Body of pancreas (tissue), 4 donors: Measurements from ENCODE around the gene PRPF31.

Experiments
- CTCF ChIP-seq, 7 experiments: fragments of 450-650 bp in 4 of 7; fragments of 200-600 bp in 3 of 7; sonication (generic) in 3 of 7; IDR thresholded peaks; one replicate each; pipeline ENCODE4 v1.5.1; 2016 to 2019; ENCODE audit warnings: antibody characterized with exemption in 7 of 7
- POLR2A ChIP-seq, 3 donors: fragments of 450-650 bp; IDR thresholded peaks; one replicate each; pipeline ENCODE4 v1.6.1; 2016; ENCODE audit warnings: antibody characterized with exemption in 3 of 3, mild to moderate bottlenecking in 2 of 3

GRCh38 chr19:54128796-54129616 is 13.5 kb downstream of the PRPF31 start:
- TF ChIP-seq CTCF (IDR thresholded peaks at IDR 0.05) (no peak), POLR2A (IDR thresholded peaks at IDR 0.05) (no peak)
